ENCODE results near the gene FAM25C.
"Not testable (repeated sequence)": the region's sequence is repeated elsewhere in the genome, so short reads cannot be mapped to it uniquely, and the experiment has no call there.

The FAM25C gene

GRCh38 chr10:47999691-48000090 lies at the start of gene FAM25C:
TSS of gene FAM25C (minus strand) at chr10:47999791. CDS start at chr10:47999765, 26 bp downstream.
- DNase-seq (ENCODE audit: low read depth), result not testable (repeated sequence)

- DNase-seq (ENCODE audit: low read depth), result not testable (repeated sequence)
Observed at GRCh38 chr10:48044557-48044956, 45.0 kb upstream of the FAM25C start.

GRCh38 chr10:48031390-48031789 lies 31.8 kb upstream of the FAM25C start:
- not testable (repeated sequence) for DNase-seq (ENCODE audit: low read depth)

- not testable (repeated sequence) for DNase-seq (ENCODE audit: low read depth)
Observed at GRCh38 chr10:48002306-48002705, 2.7 kb upstream of the FAM25C start.

DNA sequence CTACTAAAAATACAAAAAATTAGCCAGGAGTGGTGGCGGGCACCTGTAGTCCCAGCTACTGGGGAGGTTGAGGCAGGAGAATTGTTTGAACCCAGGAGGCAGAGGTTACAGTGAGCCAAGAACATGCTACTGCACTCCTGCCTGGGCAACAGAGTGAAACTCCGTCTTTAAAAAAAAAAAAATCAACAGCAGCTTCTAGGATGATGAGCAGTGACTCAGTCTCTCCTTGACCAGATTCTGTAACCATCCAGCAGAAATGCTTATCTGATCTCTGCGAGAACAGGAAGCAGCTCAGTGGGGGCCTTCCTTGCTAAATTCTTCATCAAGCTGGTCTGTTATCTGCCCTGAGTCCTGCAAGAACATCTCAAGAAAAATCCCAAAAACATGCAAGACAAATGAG lies 5.5 kb downstream of the FAM25C start:
- not testable (repeated sequence) for DNase-seq (ENCODE audit: low read depth)

DNA sequence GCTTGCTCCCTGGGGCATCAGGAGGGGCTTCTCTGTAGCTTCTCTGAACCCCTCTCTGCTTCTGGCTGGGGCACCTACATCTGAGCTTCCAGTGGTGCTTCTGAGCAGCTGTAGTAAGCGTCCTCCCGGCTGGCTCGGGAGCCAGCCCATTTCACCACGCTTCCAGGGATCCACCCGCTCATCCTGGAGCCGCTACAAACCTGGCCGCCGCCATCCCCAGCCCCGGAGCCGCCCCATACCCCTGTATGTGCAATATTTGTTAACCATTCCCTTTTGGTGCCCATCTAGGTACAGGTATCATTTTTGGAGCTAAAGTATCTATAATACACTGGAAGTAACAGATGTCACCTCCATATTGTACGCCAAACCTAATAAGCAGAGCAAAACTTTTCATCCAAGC lies 7.0 kb downstream of the FAM25C start:
- DNase-seq (ENCODE audit: low read depth), result not testable (repeated sequence)

DNA sequence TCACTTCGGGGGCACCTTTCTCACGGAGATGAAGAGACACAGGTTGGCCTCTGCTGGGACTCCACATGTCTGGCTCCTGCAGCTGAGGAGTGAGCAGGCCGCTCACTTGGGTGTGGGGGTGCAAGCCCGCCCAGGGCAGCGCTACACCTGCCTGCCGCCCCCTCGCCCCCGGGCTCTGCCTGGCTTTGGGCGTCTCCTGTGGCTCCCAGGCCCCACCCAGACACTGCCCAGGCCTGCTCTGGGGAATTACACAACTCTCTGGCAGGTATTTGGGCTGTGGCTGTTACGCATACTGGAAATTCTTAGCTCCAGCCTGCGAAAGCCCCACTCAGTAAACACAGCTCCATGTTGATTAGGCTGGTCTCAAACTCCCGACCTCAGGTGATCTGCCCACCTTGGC lies 7.9 kb downstream of the FAM25C start:
- DNase-seq (ENCODE audit: low read depth), result not testable (repeated sequence)

DNA sequence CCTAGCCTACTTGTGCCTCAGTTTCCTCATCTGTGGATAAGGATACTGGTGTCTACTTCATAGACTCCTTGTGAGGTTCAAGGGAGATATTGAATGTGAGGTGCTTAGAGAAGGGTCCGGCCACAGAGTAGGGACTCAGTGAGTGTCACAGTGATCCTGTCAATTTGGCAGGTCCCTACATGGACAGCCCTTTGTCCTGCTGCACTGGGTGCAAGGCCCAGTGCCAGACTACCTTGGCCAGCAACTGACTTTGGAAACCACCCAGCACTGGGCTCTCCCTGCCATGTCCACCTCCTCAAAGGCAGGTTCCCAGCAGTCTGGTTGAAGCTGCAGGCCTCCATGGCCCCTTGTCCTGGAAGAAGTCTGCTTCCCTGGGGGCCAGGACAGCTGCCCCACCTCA lies 9.5 kb downstream of the FAM25C start:
- not testable (repeated sequence) for DNase-seq (ENCODE audit: low read depth)

GRCh38 chr10:47989542-47989950 lies 10.0 kb downstream of the FAM25C start:
- not testable (repeated sequence) for DNase-seq (ENCODE audit: low read depth)

GRCh38 chr10:47988718-47989541 lies 10.7 kb downstream of the FAM25C start:
- not testable (repeated sequence) for DNase-seq (ENCODE audit: low read depth)

GRCh38 chr10:47987952-47988351 lies 11.6 kb downstream of the FAM25C start:
- not testable (repeated sequence) for DNase-seq (ENCODE audit: low read depth)

DNA sequence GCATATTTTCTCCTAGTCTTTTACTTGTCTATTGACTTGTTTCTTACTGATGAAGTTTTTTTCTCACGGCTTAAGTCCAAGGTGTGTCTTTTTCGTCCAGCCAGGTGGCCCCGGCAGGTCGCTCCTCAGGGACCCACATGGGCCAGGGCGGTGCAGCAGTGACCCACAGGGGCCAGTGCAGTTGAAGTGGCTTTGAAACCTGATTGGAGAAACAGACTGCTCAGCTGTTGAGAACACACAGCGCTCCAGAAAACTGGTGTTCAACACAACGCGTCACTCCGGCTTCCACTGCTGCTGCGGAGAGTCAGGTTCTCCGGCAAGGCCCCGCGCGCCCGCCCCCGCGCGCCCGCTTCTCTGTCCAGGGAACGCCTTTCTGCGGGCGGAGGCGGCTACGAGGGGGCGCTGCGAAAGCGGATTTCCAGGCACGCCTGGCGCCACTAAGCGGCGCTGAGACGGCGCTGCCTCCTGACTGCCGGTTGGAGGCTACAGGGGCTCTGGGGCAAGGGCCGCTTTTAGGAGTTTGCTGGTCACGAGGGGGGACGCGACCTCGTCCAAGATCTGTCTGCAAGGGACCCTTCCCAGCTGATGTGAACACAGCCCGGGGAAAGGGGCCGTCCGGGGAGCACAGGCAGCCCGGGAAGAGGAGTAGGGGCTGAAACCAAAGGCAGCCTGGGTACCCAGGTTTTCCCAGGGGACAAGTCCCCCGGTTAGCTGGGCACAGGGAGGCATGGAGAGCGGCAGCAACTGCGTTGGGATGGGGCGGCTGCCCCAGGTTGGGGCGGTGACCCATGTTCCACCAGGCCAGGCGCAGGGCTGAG lies 13.0 kb downstream of the FAM25C start:
- not testable (repeated sequence) for DNase-seq (ENCODE audit: low read depth)

GRCh38 chr10:47975409-47975808 lies 24.2 kb downstream of the FAM25C start:
- DNase-seq (ENCODE audit: low read depth), result not testable (repeated sequence)

DNA sequence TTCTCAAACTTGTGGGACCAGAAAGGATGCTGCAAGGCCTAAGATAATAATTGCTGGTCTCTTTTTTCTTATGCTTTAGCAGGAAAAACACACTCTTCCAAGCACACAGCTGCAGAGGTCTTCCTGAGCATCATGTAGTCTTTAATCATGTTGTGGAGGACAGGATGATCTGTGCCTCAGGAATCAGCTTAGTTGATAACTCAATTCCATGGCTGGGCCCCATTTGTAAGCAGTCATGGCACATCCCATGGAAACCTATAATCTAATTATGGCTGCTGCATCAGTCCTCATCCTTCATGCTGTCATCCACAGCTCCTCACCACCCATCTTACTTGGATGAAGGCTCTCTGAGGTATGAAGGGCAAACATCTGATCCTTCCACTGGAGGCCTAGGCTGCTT lies 26.5 kb downstream of the FAM25C start:
- DNase-seq (ENCODE audit: low read depth), result not testable (repeated sequence)

DNA sequence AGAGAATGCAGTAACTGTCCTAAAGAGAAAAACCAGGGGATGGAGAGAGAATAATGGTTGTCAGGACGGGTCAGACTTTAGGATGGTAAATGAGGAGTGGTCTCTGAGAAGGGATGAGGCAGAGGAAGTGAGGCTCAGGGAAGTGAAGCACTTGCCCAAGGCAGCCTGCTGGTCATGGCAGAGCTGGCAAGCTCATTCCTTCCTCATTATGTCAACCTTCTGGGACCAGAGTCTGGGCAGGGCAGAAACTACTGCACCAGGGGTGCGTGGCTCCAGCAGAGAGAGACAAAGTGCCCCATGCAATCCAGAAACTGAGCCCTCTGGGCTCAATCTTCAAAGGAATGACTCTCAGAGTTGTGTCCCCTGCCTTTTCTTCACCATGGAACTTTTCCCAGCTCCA lies 27.5 kb downstream of the FAM25C start:
- DNase-seq (ENCODE audit: low read depth), result not testable (repeated sequence)

DNA sequence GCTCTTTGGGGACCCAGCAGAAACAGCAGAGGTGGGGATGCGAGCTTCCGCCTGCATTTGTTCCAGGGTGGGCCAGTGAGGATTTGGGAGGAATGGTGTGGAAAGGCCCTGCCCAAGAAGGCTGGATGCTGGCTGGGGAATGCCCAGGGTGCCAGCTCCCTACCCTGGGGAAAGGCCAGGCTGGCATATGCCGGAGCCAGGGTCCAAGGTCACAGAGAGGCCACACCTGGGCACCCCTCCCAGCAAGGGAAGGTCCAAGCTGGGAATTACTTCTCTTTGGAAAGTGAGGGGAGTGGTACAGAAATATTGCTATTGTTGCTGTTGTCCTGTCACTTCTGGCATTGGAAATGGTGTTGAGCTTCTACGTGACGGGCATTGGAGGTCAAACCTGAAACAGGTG lies 28.0 kb downstream of the FAM25C start:
- DNase-seq (ENCODE audit: low read depth), result not testable (repeated sequence)

DNA sequence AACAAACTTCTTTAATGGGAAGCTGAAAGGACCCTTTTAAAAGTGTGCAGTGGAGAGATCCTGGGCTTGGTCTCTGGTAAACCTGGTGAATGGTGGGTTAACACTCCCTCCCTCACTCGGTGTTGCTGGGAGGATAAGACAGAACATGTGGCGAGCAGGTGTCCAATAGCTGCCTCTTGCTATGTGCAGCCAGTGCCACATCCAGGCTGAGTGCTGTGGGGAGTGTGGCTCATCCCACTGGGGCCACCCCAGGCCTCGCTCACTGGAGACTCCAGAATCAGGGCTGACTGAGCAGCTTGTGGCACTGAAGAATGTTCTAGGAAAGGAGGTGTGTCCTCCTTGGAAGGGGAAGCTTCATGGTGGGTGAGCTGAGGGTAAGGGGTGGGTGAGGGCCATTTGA lies 29.5 kb downstream of the FAM25C start:
- DNase-seq (ENCODE audit: low read depth), result not testable (repeated sequence)

DNA sequence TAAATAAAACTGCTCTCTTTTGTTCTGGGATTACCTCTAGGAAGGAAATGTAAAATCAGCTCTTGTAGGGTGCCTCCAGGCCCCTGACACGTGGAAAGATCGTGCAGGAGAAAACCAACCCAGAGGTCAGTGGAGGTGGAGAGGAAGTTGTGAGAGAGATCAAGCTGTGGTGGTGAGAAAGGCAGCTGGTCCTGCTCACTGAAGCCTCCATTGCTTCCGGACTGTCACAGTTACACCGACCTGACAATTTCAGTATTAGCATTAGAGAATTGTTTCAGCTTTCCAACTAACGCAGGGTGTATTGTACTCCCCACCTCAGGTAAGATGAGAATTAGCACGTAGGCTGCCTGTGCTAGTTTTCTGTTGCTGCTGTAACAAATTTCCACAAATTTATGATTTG lies 30.6 kb downstream of the FAM25C start:
- DNase-seq (ENCODE audit: low read depth), result not testable (repeated sequence)

- DNase-seq (ENCODE audit: low read depth), result not testable (repeated sequence)
Observed at GRCh38 chr10:47964280-47965063, 35.1 kb downstream of the FAM25C start.

GRCh38 chr10:47962785-47963184 lies 36.8 kb downstream of the FAM25C start:
- DNase-seq (ENCODE audit: low read depth), result not testable (repeated sequence)

DNA sequence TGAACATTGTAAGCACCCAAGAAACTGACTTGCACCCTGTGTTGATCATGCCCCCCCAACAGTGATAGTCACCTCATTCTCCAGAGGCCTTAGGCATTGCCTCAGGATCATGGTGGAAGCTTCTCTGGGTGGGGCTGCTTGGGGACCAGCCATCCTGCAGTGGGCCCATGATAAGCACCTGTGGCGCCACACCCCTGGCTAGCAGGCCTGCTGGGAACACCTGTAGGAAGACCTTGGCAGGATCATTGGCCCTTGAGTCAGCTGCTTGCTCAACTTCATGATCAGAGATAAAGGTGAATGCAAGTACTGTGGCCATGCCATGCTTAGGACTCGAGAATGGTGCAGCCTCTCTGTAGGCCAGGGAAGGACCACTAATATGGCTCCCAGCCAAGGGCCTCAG lies 38.9 kb downstream of the FAM25C start:
- DNase-seq (ENCODE audit: low read depth), result not testable (repeated sequence)

DNA sequence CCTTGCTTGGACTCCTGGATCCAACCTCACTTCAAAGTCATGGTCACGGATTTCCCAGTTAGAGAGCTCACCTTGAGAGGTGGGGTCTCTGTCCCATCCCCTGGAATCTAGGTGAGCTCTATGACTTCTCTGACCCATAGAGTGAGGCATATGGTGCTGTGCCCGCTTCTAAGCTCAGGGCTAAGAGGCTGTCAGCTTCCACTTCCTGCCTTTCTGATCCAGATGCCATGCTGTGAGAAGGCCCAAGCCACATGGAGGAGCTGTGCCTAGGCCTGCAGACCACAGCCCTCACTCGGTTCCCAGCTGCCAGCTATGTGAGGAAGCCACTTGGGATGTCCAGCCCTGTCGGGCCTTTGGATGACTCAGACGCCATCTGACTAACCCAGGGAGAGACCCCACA lies 39.9 kb downstream of the FAM25C start:
- DNase-seq (ENCODE audit: low read depth), result not testable (repeated sequence)

Measured in activated gamma-delta T cell treated with anti-CD3 and anti-CD28 coated beads, Interleukin-2, amount 50 U/mL, for 16 hours (primary cell).